Kidney (tissue), 14 donors: ENCODE results near the gene HAND2. TPM values are rescaled to one million over a fixed set of nuclear protein-coding genes. Genes with fewer than 3 reads are reported as not detected.

Experiments used
- DNase-seq, 5 donors: peaks; one replicate each; pipeline ENCODE4 v3.0.0-alpha.2; 2013 to 2020
- FAIRE-seq: peaks from 2 replicates; lab custom pipeline; 2012; peaks lifted over from hg19 to GRCh38; lab: Jason Lieb, UNC
- H3K27ac ChIP-seq, 2 donors: one replicate each; pipeline ENCODE4 v1.7.0; 2013; ENCODE audit warnings: low read depth in 2 of 2, low read length in 2 of 2, inconsistent platforms in 1 of 2
- H3K27me3 ChIP-seq: one replicate; pipeline ENCODE4 v1.7.1; 2013; ENCODE audit warnings: low read length, inconsistent platforms; ENCODE audit not compliant: control insufficient read depth, insufficient read depth
- H3K36me3 ChIP-seq, 3 donors: one replicate each; pipeline versions ENCODE4 v1.7.0 to v1.7.1; 2013; ENCODE audit warnings: low read length in 3 of 3, control low read depth in 1 of 3, inconsistent platforms in 1 of 3; ENCODE audit not compliant: insufficient read depth in 3 of 3, control insufficient read depth in 2 of 3
- H3K4me1 ChIP-seq, 3 donors: one replicate each; pipeline versions ENCODE4 v1.7.0 to v1.7.1; 2013; ENCODE audit warnings: low read length in 3 of 3, inconsistent platforms in 1 of 3, low read depth in 1 of 3; ENCODE audit not compliant: control insufficient read depth in 2 of 3, insufficient read depth in 2 of 3
- H3K4me3 ChIP-seq, 3 donors: one replicate each; pipeline versions ENCODE4 v1.7.0 to v1.8.1; 2013; ENCODE audit warnings: low read length in 3 of 3, control low read depth in 1 of 3, inconsistent platforms in 1 of 3
- H3K9ac ChIP-seq, 3 donors: one replicate each; pipeline versions ENCODE4 v1.7.0 to v1.7.1; 2013; ENCODE audit warnings: low read length in 3 of 3, control low read depth in 1 of 3, inconsistent platforms in 1 of 3
- H3K9me3 ChIP-seq, 3 donors: one replicate each; pipeline versions ENCODE4 v1.7.0 to v1.7.1; 2013; ENCODE audit warnings: low read length in 3 of 3, control low read depth in 1 of 3, inconsistent platforms in 1 of 3; ENCODE audit not compliant: control insufficient read depth in 2 of 3, insufficient read depth in 1 of 3
- CTCF ChIP-seq: IDR thresholded peaks from 3 replicates; pipeline ENCODE4 v1.5.1; 2012; ENCODE audit warnings: mild to moderate bottlenecking, moderate library complexity, borderline replicate concordance; ENCODE audit not compliant: insufficient read depth; ENCODE audit errors: extremely low read depth
- intact Hi-C: fragments of 100-400 bp; cut with DNase I; formaldehyde crosslinking; loops from one replicate; pipeline ENCODE4 v1.11.1; 2022
- polyA plus RNA-seq: library from polyadenylated mRNA; stranded (reverse); fragments of 350-450 nt; fragmentation: Illumina TruSeq; extraction: RNeasy Lipid Tissue Mini Kit (QIAGEN cat#74804); gene quantifications from one replicate; pipeline ENCODE4 v1.2.3, GENCODE V29; 2014; ENCODE audit warnings: low read depth, low replicate concordance; ENCODE audit not compliant: insufficient read depth
- total RNA-seq: library from RNA; stranded (reverse); fragmentation: NEBNext Ultra II Directional; extraction: Animal tissue kit (Norgen Biotek cat#: 25700); gene quantifications from one replicate; pipeline ENCODE4 v1.2.1, GENCODE V29; 2021
- donor health status: control.
- donor health status: control.
- donor health status: control.
- donor health status: control.
- donor health status: control.
- donor health status: DM: yes; HTN: yes; CAD: no.
- donor health status: Normal renal cell carcinoma (clear cell type).

The HAND2 gene
- total and polyA plus RNA-seq, 2 donors from 2014 or later, result 0.31 TPM; not detected in 1

GRCh38 chr4:173572493-173573129 lies 42.6 kb upstream of the HAND2 start:
- Histone ChIP-seq H3K4me1 (no peaks in the 10 kb centered on the region), H3K9me3 (no peaks in the 10 kb centered on the region), H3K27ac (no peak overlapping the region), H3K27me3 (no peaks in the 10 kb centered on the region), H3K4me3 (no peak overlapping the region), H3K9ac (no peak overlapping the region), H3K36me3 (no peaks in the 10 kb centered on the region)
- intact Hi-C loops, result no loop called here
- TF ChIP-seq CTCF, result no peak
- DNase-seq (no peak), FAIRE-seq (no peak)

GRCh38 chr4:173571620-173572019 lies 41.6 kb upstream of the HAND2 start:
- no peak overlapping the region for H3K4me3 ChIP-seq
- H3K4me1 ChIP-seq, result no peaks in the 10 kb centered on the region
- intact Hi-C loops, result no loop called here
- no peak for TF ChIP-seq CTCF
- no peaks in the 10 kb centered on the region for H3K9me3 ChIP-seq
- H3K27ac ChIP-seq, result no peak overlapping the region
- H3K36me3 ChIP-seq, result no peaks in the 10 kb centered on the region
- no peaks in the 10 kb centered on the region for H3K27me3 ChIP-seq
- no peak overlapping the region for H3K9ac ChIP-seq
- FAIRE-seq, result no peak
- no peak for DNase-seq

- FAIRE-seq (no peak), DNase-seq (no peak)
- H3K4me1 ChIP-seq, result no peaks in the 10 kb centered on the region
- TF ChIP-seq CTCF, result no peak
- H3K4me3 ChIP-seq, result no peak overlapping the region
- no peaks in the 10 kb centered on the region for H3K9me3 ChIP-seq
- H3K27ac ChIP-seq, result no peak overlapping the region
- H3K27me3 ChIP-seq, result no peaks in the 10 kb centered on the region
- intact Hi-C loops, result no loop called here
- H3K9ac ChIP-seq, result no peak overlapping the region
- no peaks in the 10 kb centered on the region for H3K36me3 ChIP-seq
Observed at GRCh38 chr4:173565281-173565680, 35.3 kb upstream of the HAND2 start.

- no peaks in the 10 kb centered on the region for H3K27me3 ChIP-seq
- H3K4me3 ChIP-seq, result no peak overlapping the region
- FAIRE-seq, result no peak
- no peaks in the 10 kb centered on the region for H3K9me3 ChIP-seq
- H3K27ac ChIP-seq, result no peak overlapping the region
- H3K9ac ChIP-seq, result no peak overlapping the region
- no peak for DNase-seq
- TF ChIP-seq CTCF, result no peak
- H3K36me3 ChIP-seq, result no peaks in the 10 kb centered on the region
- intact Hi-C loops, result no loop called here
- H3K4me1 ChIP-seq, result no peaks in the 10 kb centered on the region
Observed at GRCh38 chr4:173564461-173564860, 34.4 kb upstream of the HAND2 start.
